ENCODE measurements around the gene SF3B4.
"Not testable (repeated sequence)": the region's sequence is repeated elsewhere in the genome, so short reads cannot be mapped to it uniquely, and the experiment has no call there.

SF3B4 gene

DNA sequence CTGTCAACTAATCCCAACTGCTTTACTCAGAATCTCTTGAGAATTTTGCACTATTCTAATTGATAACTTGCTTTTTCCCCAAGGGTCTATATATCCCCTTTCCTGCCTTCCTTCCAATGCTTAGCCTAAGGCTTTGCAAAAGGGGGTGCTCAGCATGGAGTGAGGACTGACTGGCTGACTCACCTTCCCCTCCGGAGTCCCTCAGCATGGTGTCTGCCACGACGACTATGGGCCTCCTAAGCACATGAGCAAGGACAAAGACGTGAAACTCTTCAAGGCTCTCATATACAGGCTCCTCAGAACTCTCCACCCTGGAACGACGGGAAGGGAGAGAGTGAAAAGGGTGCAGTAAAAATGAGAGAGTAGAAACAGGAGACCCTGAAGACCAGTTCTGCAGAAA lies 22.3 kb upstream of the SF3B4 start:
- H3K27me3 ChIP-seq (replicated peaks; ENCODE audit: control insufficient read depth, insufficient read depth, low read length) = no peaks in the 10 kb centered on the region

GRCh38 chr1:149945206-149945605 lies 17.6 kb upstream of the SF3B4 start:
- Histone ChIP-seq H3K27me3 (replicated peaks; ENCODE audit: control insufficient read depth, insufficient read depth, low read length) (no peaks in the 10 kb centered on the region), H3K36me3 (ENCODE audit: control insufficient read depth, insufficient read depth, low read length) (peaks cover 15% of the 10 kb centered on the region), H3K4me3 (replicated peaks; ENCODE audit: low read depth, low read length) (no peak overlapping the region)
- no peak for TF ChIP-seq CTCF (IDR thresholded peaks at IDR 0.05; ENCODE audit: insufficient read depth, low read length, poor library complexity, severe bottlenecking)
- no peak for DNase-seq (ENCODE audit: extremely low read depth, insufficient read length)

More for the DNA sequence above, 22.3 kb upstream of the SF3B4 start:
- no peak overlapping the region for H3K4me3 ChIP-seq (replicated peaks; ENCODE audit: low read depth, low read length)
- peaks cover 7% of the 10 kb centered on the region for H3K36me3 ChIP-seq (ENCODE audit: control insufficient read depth, insufficient read depth, low read length)
- TF ChIP-seq CTCF (IDR thresholded peaks at IDR 0.05; ENCODE audit: insufficient read depth, low read length, poor library complexity, severe bottlenecking) = no peak
- DNase-seq (ENCODE audit: extremely low read depth, insufficient read length) = no peak

DNA sequence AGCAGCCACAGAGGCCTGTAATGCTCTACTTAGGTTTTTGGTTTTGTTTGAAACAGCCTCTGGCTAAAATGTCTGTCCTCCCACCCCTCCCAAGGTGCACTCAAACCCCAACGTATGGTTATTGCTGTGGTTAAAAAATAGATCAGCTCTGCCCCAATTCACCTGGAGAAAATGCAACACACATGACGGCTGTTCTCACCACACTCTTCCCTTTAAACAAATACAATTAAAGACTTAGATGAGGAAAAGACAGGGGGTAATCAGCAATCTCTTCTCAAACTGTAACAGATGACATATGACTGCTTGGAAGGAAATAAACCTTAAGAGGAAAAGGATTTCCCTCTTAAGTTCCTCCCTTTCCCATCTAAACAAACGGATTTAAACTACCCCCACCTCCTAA lies 15.3 kb upstream of the SF3B4 start:
- Histone ChIP-seq H3K36me3 (ENCODE audit: control insufficient read depth, insufficient read depth, low read length) (peaks cover 9% of the 10 kb centered on the region), H3K27me3 (replicated peaks; ENCODE audit: control insufficient read depth, insufficient read depth, low read length) (no peaks in the 10 kb centered on the region), H3K4me3 (replicated peaks; ENCODE audit: low read depth, low read length) (no peak overlapping the region)
- DNase-seq (ENCODE audit: extremely low read depth, insufficient read length) = no peak
- TF ChIP-seq CTCF (IDR thresholded peaks at IDR 0.05; ENCODE audit: insufficient read depth, low read length, poor library complexity, severe bottlenecking) = no peak

GRCh38 chr1:149942207-149942606 lies 14.6 kb upstream of the SF3B4 start:
- Histone ChIP-seq H3K36me3 (ENCODE audit: control insufficient read depth, insufficient read depth, low read length) (peaks cover 9% of the 10 kb centered on the region), H3K4me3 (replicated peaks; ENCODE audit: low read depth, low read length) (no peak overlapping the region), H3K27me3 (replicated peaks; ENCODE audit: control insufficient read depth, insufficient read depth, low read length) (no peaks in the 10 kb centered on the region)
- no peak for TF ChIP-seq CTCF (IDR thresholded peaks at IDR 0.05; ENCODE audit: insufficient read depth, low read length, poor library complexity, severe bottlenecking)
- DNase-seq (ENCODE audit: extremely low read depth, insufficient read length) = no peak

DNA sequence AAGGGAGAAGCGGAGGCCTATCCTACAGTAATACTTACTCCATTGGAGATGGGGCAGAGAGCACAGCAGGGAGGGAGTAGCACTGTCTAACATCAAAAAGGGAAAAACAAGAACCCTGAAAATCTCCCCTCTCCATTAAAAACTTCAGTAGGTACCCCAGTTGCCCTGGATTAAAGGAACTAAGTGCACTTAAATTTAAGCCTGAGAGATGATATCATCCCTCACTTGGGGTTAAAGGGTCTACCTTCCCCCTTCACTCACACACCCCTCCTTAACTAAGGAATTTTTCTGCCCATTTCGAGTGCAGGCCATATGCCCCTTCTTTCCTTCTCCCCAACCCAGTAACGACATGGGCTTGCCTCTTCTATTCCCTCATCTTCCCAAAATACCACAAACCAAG lies 12.8 kb upstream of the SF3B4 start:
- no peak for DNase-seq (ENCODE audit: extremely low read depth, insufficient read length)
- H3K4me3 ChIP-seq (replicated peaks; ENCODE audit: low read depth, low read length) = no peak overlapping the region
- no peaks in the 10 kb centered on the region for H3K27me3 ChIP-seq (replicated peaks; ENCODE audit: control insufficient read depth, insufficient read depth, low read length)
- TF ChIP-seq CTCF (IDR thresholded peaks at IDR 0.05; ENCODE audit: insufficient read depth, low read length, poor library complexity, severe bottlenecking) = no peak
- H3K36me3 ChIP-seq (ENCODE audit: control insufficient read depth, insufficient read depth, low read length) = peaks cover 9% of the 10 kb centered on the region

DNA sequence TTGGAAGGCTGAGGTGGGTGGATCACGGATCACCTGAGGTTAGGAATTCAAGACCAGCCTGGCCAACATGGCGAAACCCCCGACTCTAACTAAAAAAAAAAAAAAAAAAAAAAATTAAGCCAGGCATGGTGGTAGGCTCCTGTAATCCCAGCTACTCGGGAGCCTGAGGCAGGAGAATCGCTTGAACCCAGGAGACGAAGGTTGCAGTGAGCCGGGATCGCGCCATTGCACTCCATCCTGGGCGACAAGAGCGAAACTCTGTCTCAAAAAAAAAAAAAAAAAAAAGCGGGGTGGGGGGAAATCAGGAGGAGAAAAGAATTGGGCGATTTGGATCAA lies 11.0 kb upstream of the SF3B4 start:
- DNase-seq (ENCODE audit: extremely low read depth, insufficient read length); H3K4me3 ChIP-seq (replicated peaks; ENCODE audit: low read depth, low read length); H3K27me3 ChIP-seq (replicated peaks; ENCODE audit: control insufficient read depth, insufficient read depth, low read length); H3K36me3 ChIP-seq (ENCODE audit: control insufficient read depth, insufficient read depth, low read length): not testable (repeated sequence)

All from GM06990 (cell line).